Fibroblast of skin of abdomen (primary cell): ENCODE results near the gene RAD51B.
A peak's percentile ranks its signal among the peaks of the same experiment; 100 is the strongest.
"Not testable (repeated sequence)": the region's sequence is repeated elsewhere in the genome, so short reads cannot be mapped to it uniquely, and the experiment has no call there.

Experiments
- DNase-seq: peaks from one replicate; pipeline ENCODE4 v3.0.0-alpha.2; 2013

RAD51B gene

DNA sequence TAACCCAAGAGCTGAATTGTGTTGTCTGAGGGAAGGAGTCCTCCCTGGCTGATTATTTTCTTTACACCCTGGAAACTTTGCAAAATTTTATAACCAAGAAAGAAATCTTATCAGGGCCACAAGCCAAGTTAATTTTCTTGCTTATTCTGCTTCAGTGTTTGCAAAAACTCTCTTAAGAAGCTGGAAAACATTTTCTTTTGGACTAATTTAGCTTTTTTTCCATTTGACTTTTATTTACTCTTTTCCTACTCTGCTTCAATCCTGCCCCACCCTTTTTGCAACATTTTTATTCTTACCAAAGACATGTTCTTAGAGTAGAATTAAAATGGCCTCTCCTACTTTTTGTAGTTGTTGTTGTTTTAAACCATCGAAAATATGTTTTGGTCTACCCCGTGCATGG, 594.5 kb downstream of the RAD51B start:
- no peak for DNase-seq

DNA sequence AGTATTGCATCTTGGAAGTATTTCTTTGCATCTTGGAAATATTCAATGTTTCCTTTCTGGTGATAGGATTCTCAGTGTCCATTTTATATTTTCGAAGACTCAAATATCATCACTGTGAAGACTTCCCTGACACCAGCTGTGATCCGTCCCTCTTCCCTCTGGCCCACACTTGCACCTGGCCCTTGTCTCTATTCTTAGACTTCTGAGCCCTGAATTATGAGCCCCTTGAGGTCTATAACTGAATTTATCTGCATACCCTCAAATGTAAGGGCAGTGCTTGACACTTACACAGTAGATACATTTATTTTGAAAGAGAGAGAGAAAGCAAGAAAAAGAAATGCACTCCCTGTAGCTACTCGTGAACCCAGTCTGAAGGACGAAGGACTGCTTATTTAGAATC, 596.6 kb downstream of the RAD51B start:
- DNase-seq, result no peak

DNA sequence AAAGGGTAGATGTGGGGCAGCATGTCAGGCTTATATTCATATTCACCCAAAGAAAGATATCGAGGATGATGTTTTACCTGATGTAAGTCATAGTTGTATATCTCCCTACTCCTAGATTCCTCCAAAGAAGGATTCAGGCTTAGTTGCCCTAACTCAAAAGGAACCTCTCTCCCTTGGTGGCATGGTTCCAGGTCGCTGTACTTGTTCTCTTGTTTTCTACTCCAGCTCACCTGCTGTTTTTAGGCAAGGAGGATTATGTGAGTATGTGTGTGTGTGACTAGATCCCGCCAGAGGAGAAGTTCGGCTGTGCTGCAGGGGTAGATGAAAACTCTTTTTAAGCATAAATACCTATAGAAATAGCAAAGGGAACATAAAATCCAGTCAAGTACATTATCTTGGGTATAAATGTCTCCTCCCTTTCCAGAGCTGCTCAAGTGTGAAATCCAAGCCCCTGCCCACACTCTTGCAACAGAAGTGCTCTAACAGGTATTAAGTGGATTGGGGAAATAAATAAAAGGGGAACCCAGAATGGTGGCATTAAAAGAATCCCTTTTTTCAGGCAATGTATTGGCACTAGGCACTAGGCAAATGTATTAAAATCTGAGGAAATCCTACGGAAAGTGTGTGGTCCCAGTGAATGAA, 597.6 kb downstream of the RAD51B start:
- DNase-seq, result no peak

DNA sequence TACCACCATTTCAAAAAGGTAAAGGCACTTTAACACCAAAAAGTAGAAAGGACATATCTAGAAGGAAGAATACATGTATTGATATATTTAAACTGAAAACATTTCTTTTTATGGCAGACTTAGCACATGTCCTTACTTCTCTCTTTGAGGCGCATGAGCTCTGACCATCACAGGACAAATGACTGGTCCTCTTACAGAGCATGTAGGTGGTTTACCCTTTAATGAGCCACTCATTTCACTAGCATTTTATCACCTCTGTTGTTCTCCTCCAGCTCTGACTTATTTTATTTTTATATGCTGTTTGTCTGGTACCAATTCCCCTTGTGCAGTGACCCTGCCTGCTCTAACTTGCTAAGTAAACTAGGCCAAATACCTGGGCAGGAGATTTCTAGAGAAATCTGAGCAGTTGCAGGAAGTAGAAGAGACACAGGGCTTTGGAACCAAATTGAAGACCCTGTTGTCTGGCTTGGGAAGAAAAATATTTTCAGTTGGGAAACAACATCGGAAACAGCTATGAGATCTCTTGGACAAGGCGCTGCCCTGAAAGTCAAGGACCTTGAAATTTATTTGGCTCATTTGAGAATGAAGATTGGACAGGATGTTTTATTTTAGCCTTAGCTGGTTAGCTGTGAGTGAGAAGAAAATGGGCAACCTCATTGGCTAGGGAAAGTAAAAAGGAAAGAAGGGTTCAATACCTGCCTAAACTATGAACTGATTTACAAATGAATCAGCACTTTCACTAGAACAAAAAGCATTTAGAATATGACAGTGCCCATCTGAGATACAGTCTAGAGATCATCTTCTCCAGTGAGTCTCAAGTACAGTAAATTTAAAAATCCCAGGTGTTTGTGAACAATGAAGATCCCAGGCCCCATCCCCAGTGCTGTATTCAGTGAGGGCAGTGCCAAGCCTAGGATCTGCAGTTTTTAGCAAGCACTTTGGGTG, 598.9 kb downstream of the RAD51B start:
- DNase-seq, result no peak

DNA sequence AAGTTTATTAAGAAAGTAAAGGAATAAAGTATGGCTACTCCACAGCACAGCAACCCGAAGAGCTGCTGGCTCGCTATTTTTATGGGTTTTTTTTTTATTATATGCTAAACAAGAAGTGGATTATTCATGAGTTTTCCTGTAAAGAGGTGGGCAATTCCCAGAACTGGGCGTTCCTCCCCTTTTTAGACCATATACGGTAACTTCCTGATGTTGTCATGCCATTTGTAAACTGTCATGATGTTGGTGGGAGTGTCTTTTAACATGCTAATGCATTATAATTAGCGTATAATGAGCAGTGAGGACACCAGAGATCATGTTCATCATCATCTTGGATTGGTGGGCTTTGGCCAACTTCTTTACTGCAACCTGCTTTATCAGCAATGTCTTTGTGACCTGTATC, 600.8 kb downstream of the RAD51B start:
- DNase-seq, result no peak

DNA sequence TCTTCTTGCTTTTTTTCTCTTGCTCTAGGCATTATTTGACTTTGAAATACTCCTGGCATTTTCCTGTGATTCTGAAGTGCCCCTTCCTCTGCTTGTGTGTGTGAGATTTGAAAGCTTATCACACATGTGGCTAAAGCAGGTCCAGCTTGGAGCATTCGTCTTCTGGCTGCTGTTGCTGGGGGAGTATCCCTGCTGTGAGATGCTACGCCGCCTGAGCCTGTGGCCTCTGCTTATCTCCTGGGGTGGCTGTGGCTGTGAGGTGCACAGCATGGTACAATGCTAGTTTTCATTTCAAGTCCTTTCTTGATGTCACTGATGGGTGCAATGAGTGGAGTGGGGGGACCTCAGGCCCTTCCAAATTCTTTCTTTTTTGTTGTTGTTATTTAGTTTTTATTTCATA, 601.5 kb downstream of the RAD51B start:
- DNase-seq, result no peak

DNA sequence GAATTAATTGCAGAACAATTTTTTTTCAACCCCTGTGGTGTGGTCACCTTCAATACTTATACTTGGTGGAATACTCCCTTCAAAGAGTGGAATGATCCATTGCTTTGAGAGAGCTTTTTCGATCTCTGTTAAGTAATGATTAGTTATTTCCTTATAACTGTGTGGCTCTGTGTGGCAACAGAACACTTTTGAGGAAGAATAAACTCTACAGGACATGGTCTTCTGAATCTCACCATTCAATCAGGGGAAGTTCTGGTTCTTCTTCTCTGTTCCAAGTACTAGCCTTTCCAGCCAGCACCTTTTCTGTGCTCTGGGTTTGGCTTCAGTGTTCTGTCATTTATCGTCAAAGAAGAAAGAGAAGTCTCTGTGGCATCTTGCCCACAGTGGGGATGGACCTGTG, 604.1 kb downstream of the RAD51B start:
- no peak for DNase-seq

DNA sequence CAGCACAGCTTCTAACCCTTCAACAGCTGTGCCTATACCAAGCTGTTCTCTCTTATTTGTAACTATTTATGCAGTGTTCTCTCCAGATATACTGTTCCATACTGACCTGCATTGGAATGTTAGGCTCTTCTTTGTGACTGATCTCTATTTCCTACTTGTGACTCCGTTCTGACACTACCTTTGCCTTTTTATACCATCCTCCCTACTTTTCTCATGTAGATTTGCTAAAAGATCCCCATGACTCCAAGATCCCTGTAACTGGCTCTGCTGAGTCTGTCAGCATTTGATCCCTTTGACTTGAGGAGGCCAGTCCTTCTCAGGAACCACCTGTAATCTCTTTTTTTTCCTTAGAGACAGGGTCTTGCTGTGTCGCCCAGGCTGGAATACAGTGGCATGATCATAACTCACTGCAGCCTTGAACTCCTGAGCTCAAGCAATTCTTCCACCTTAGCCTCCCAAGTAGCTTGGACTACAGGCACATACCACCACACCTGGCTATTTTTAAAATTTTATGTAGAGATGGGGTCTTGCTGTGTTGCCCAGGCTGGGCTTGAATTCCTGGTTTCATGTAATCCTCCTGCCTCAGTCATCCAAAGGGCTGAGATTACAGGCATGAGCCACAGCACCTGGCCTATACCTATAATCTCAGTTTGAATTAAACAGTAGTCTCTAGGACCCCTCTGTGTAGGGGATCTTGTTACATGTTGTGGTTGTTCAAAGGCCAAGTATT, 605.0 kb downstream of the RAD51B start:
- DNase-seq, result no peak

DNA sequence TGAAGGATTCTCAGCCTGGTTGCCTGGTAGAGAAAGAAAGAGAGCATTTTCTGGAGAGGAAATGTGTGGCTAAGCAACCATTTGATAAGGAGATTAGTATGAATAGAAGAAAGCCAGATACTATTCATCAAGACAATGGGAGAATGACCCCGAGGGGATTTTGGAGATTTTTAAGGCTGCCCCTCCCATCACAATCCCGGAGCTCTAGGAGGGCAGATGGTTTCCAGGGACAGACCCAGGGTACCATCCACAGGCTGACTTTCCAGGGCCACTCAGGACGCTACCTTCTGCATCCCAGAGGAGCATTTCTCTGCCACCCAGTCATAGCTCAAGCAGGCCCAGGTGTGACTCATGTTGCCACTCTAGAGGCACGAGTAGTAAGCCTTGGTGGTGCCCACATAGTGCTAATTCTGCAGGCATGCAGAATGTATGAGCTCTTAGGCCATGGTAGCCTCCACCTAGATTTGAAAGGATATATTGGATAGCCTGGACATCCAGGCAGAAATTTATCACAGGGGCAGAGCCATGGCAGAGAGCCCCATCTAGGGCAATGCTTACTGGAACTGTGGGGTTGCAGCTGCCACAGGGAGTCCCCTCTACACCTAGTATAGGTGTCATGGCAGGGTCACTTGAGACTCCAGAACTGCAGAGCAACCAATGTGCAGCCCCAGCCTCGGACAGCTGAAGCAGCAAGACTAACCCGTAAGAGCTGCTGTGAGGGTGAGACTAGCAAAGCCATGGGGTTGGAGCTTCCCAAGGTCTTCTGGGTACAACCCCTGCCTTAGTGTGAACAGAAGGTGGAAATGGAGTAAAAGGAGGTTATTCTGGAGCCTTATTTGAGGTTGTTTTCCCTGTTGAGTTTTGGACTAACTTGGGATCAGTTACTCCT, 607.3 kb downstream of the RAD51B start:
- no peak for DNase-seq

DNA sequence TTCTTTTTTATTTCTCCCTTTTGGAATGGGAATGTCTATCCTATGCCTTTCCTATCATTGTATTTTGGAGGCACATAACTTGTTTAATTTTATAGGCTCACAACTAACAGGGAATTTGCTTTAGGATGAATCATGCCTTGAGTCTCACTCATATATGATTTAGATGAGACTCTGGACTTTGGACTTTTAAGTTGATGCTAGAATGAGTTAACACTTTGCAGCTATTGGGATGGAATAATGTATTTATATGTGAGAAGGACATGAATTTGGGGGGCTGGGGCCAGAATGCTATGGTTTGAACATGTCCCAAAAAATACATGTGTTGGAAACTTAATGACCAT, 607.9 kb downstream of the RAD51B start:
- no peak for DNase-seq

DNA sequence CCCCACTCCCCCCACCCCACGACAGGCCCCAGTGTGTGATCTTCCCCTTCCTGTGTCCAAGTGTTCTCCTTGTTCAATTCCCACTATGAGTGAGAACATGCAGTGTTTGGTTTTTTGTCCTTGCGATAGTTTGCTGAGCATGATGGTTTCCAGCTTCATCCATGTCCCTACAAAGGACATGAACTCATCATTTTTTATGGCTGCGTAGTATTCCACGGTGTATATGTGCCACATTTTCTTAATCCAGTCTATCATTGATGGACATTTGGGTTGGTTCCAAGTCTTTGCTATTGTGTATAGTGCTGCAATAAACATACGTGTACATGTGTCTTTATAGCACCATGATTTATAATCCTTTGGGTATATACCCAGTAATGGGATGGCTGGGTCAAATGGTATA, 609.3 kb downstream of the RAD51B start:
- not testable (repeated sequence) for DNase-seq

DNA sequence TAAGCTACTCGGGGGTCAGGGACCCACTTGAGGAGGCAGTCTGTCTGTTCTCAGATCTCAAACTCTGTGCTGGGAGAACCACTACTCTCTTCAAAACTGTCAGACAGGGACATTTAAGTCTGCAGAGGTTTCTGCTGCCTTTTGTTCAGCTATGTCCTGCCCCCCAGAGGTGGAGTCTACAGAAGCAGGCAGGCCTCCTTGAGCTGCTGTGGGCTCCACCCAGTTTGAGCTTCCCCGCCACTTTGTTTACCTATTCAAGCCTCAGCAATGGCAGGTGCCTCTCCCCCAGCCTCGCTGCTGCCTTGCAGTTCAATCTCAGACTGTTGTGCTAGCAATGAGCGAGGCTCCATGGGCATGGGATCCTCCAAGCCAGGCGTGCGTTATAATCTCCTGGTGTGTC, 614.6 kb downstream of the RAD51B start:
- not testable (repeated sequence) for DNase-seq

DNA sequence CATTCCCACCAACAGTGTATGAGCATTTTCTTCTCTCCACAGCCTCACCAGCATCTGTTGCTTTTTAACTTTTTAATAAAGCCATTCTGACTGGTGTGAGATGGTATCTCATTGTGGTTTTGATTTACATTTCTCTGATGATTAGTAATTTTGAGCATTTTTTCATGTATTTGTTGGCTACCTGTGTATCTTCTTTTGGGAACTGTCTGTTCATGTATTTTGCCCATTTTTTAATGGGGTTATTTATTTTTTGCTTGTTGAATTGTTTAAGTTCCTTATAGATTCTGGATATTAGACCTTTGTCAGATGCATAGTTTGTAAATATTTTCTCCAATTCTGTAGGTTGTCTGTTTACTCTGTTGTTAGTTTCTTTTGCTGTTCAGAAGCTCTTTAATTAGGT, 616.1 kb downstream of the RAD51B start:
- not testable (repeated sequence) for DNase-seq

DNA sequence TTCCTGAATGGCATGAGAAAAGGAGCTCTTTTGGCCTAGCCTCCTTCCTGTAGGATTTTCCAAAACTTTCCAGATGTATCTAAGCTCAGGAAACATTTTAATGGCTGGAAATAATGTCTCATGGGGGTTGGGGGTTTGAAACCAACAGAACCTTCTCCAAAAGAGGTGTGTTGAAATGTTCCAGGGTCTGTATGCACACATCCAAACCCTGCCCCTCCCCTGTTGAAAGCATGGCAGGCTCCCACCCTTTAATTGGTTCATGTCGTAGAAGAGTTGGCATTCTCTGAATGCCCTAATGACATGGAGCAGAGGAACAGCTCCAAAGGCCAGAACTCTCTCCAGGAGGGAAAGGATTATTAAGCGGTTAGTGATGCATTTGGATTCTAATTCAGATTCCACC, 620.1 kb downstream of the RAD51B start:
- DNase-seq, result no peak

DNA sequence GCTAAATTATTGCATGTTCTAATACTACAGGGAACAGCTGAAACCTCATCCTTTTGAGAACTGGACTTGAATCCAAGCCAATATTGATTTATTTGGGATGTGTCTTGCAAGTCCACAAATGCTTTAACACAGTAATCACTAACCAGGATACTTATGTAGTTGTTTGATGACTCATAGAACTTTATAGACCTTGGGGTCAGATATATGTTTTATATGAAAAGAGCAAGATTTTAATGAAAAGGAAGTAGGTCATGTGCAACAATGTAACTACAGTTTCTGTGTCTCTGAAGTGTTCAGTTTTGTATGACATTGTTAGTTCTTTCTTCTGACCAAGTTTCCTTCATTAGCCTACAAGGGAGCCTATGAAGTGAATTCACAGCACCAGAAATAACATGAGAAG, 621.2 kb downstream of the RAD51B start:
- DNase-seq, result peak; percentile 84

DNA sequence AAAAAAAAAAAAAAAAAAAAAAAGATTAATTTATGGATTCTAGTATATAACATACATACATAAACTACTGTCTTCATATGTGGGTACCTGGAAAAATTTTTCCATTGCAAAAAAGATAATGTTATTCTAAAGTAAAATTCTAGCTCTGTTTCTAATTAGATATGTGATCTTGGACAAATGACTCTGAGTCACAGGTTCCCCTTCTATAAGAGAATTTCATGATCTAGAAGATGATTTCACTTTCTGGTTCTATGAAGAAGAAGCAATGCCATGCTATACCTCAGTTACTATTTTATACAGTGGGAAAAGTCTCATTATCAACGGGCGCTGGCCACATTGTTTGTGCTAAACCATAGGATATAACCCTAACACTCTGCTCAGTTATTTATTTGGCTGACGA, 622.0 kb downstream of the RAD51B start:
- DNase-seq, result peak; percentile 41

DNA sequence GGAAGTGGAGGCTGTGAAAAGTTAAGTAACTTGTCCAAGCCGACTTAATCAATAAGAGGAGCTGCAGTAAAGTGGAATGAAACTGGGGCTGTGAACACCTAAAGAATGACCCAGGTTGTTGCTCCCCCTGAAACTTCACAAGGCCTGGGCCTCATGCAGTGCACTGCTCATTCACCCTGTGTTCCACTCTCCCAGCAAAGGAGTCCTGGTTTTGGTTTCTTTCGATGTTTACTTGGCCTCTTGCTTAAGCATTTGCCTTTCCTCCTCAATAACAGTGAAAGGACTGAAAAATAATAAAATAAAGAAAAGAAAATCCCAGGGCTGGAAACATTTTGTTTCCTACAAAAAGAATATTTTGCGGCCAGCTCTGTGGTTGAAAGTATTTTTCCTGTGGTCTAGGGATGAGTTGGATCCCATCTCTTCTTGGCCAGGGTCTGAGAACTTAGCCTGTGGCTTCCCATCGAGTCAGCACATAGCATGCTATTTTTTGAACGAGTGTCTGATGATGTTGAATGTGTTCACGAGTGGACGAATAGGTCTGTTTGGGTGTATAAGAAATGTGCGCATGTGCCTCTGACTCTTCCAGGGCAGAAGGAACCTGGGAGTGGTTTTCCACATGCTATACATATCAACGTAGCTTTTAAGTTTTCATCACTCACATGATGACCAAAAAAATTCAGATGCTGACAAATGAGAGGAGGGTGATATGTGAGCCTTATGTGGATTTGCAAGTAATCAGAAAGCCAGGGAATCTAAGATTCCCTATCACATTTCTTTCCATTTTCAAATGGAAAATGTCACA, 623.5 kb downstream of the RAD51B start:
- peak; percentile 94 for DNase-seq

DNA sequence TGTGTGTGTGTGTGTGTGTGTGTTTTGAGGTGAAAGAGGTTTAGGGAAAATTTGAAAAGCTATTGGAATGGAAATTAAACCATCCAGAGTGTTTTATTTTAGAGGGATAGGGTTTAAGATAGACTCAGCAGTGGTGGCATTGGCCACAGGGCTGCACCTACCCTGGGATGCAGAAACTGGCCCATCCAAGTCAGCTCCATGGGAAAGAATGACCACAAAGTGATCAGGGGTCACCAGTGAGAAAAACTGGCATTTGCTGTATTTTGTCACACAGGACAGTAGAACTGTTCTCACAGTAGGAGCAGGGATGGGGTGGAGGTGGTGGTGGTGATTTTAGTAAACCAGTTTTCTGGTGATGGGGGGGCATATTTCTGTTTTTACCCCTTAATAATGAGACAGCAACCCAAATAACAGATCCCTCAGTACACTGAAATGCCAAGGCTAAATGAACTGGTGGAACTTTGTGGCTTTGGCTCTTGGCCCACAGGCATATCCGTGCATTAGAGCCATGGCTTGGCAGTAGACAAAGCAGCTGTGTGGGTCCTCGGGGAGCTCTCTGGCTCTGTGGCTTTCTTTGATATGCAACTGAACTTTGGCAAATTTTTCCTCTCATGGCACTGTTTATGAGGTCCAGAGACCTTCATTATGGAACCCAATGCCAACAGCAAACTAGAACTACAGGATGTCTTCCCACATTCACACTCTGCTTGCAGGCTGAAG, 625.0 kb downstream of the RAD51B start:
- peak; percentile 70 for DNase-seq

DNA sequence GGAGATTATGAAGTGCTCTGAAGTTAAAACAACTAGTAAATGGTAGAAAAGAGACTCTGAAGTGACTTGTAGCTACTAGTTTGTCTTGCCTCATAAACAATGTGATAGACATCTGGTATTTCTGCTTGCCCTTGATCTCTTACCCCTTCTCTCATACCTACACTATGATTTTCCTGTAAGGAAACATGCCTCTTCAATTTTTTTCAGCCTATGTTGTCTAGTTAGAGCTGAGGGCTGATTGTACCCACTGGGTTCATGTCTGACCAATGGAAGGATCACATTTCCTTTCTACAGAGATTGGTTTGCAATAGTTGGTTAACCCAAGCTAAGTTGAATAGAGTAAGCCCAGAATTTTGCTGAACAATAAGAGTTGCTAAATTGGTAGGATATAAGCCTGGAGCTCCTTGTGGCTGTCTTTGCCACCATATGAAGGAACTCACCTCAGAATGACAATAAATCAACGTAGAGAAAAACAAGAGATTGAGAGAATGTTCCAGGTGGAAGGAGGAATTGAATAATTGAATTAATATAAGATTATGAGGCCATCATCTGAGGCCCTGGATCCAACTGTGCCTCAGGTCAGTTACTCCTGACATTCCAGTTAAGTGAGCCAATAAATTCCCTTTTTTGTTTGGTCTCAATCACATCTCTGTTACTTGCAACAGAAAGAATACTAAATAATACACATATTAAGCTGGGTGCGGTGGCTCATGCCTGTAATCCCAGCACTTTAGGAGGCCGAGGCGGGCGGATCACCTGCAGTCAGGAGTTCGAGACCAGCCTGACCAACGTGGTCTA, 626.9 kb downstream of the RAD51B start:
- no peak for DNase-seq
